Astrocyte (in vitro differentiated cells and primary cell): ENCODE results near the gene PRAC1.

Experiments used
- EZH2 ChIP-seq: IDR thresholded peaks from 2 replicates; pipeline ENCODE4 v1.6.1; 2012; ENCODE audit warnings: mild to moderate bottlenecking, low read length, inconsistent platforms; ENCODE audit not compliant: insufficient read depth
- TF ChIP-seq, protein P1 (sequence below): IDR thresholded peaks from 2 replicates; pipeline ENCODE4 v1.5.1; 2011; ENCODE audit warnings: low read depth, mild to moderate bottlenecking, inconsistent platforms, low read length, moderate library complexity; ENCODE audit not compliant: insufficient read depth

DNA sequence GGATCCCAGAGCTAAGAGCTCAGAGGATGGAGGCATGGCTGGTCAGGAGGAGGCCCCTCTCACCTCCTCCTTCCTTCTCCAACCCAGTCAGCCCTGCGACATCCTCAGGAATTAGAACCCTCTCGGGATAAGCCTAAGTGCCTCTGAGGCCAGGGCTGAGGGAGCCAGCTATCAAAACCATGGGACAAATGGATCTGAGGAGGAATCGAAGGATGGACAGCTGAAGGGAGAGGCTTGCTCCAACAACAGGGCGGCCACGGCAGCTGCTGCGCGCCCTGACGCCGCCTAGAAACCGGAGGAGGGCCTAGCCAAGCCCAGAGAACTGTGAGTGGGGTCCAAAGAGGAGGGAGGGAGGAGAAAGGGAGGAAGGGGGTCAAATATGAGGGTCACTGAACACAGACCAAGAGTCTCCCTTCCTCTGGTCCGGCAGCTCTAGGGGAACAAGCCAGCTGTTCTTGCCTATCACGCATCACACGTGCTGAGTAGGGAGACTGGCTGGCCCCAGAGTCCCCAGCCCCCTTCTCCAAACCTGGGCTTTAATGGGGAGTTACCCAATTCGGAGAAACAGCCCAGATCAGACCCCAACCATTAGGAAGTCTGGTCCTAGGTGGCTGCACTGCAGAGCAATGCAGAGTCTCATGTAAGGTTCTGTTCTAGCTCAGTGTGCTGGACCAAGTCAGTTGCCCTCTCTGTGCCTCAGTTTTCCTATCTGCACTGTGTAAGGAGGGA is 12.2 kb upstream of the PRAC1 start:
- TF ChIP-seq, protein P1, sequence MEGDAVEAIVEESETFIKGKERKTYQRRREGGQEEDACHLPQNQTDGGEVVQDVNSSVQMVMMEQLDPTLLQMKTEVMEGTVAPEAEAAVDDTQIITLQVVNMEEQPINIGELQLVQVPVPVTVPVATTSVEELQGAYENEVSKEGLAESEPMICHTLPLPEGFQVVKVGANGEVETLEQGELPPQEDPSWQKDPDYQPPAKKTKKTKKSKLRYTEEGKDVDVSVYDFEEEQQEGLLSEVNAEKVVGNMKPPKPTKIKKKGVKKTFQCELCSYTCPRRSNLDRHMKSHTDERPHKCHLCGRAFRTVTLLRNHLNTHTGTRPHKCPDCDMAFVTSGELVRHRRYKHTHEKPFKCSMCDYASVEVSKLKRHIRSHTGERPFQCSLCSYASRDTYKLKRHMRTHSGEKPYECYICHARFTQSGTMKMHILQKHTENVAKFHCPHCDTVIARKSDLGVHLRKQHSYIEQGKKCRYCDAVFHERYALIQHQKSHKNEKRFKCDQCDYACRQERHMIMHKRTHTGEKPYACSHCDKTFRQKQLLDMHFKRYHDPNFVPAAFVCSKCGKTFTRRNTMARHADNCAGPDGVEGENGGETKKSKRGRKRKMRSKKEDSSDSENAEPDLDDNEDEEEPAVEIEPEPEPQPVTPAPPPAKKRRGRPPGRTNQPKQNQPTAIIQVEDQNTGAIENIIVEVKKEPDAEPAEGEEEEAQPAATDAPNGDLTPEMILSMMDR, result no peak
- no peak for TF ChIP-seq EZH2
